Esophagus muscularis mucosa (tissue), 4 donors: ENCODE measurements around the gene ANKRD22. TPM values are rescaled to one million over a fixed set of nuclear protein-coding genes. Genes with fewer than 3 reads are reported as not detected.
"Not testable (repeated sequence)": the region's sequence is repeated elsewhere in the genome, so short reads cannot be mapped to it uniquely, and the experiment has no call there.

Source experiments
- DNase-seq: peaks from one replicate; pipeline ENCODE4 v3.0.0-alpha.2; 2017; ENCODE audit errors: extremely low spot score
- H3K27ac ChIP-seq, 4 donors: fragments of 200-600 bp; sonication (generic); replicated peaks in 1 of 4; 1 replicate in 3 of 4; 2 replicates in 1 of 4; pipeline ENCODE4 v1.5.1; 2016 to 2019; ENCODE audit warnings: mild to moderate bottlenecking in 1 of 4
- H3K27me3 ChIP-seq, 4 donors: fragments of 200-600 bp; sonication (generic); one replicate each; pipeline versions ENCODE4 v1.5.1 to v1.6.0; 2016 to 2019
- H3K36me3 ChIP-seq, 4 donors: fragments of 200-600 bp; sonication (generic); one replicate each; pipeline ENCODE4 v1.5.1; 2016 to 2019
- H3K4me1 ChIP-seq, 4 donors: fragments of 200-600 bp; sonication (generic); one replicate each; pipeline ENCODE4 v1.5.1; 2016 to 2019
- H3K4me3 ChIP-seq, 4 donors: fragments of 200-600 bp; sonication (generic); 1 replicate in 2 of 4; 2 replicates in 2 of 4; pipeline ENCODE4 v1.5.1; 2016 to 2019; ENCODE audit warnings: mild to moderate bottlenecking in 4 of 4, moderate library complexity in 1 of 4
- H3K9me3 ChIP-seq, 4 donors: fragments of 200-600 bp; sonication (generic); 1 replicate in 3 of 4; 2 replicates in 1 of 4; pipeline ENCODE4 v1.5.1; 2016 to 2019
- CTCF ChIP-seq, 3 experiments: fragments of 200-600 bp in 2 of 3; fragments of 450-650 bp in 1 of 3; sonication (generic) in 2 of 3; IDR thresholded peaks; one replicate each; pipeline ENCODE4 v1.5.1; 2017 to 2019; ENCODE audit warnings: antibody characterized with exemption in 3 of 3, mild to moderate bottlenecking in 2 of 3, moderate library complexity in 1 of 3
- EP300 ChIP-seq: sonication (generic); formaldehyde crosslinking; IDR thresholded peaks from one replicate; pipeline ENCODE4 v1.6.1; 2017; ENCODE audit warnings: antibody characterized with exemption
- POLR2A ChIP-seq: fragments of 450-650 bp; IDR thresholded peaks from one replicate; pipeline ENCODE4 v1.6.1; 2017; ENCODE audit warnings: antibody characterized with exemption, moderate library complexity, mild to moderate bottlenecking, low read depth
- POLR2AphosphoS5 ChIP-seq, 2 donors: sonication (generic); formaldehyde crosslinking; IDR thresholded peaks; one replicate each; pipeline ENCODE4 v1.6.1; 2017; ENCODE audit warnings: antibody characterized with exemption in 2 of 2
- WGBS: methylation state at CpG from one replicate; pipeline ENCODE4 v1.1.5; 2018; 5-methylcytosine and 5-hydroxymethylcytosine counted together
- intact Hi-C: fragments of 100-400 bp; cut with DNase I; formaldehyde crosslinking; loops from one replicate; pipeline ENCODE4 v1.15.1; 2023
- total RNA-seq, 4 donors: library from RNA; depleted of rRNA; stranded (reverse); fragments of >200 nt; gene quantifications; one replicate each; pipeline versions ENCODE4 v1.1.0 to v1.2.1, GENCODE V29; 2016

Gene ANKRD22
- total RNA-seq, 4 donors from 2014 or later: not detected

DNA sequence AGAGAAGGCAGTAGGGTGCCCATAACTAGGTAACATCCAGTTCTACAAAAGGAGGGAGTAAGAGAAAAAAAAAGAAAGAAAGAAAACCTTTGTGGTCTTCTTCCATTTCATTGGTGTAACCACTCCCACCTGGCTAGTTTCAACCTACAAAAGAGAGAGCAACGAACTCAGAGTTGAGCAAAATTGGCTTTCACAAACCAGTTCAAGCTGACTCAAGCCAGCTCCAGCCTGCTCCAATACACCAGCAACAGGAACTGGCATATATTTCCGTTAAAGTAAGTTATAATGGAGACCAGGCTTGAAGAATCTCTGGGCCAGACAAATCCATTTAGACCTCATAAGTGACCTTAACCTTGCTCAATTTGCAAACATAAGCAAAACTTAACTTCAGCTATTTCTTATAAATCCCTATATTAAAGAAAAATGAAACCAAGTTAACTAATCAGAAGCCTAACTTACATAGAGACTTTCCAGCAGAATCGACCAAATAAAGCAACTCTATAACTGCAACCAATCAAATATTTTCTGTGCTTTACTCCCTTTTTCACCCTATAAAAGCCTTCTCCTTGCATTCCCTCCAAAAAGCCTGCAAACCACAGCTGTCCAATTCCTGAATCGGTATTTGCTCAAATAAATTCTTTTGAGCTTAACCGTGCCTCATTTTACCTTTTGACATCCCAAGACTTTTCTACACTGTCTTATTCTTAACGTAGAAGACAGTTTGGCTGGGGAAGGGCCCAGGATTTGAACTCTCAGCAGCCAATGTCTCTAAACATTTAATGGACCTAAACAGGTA, 10.1 kb downstream of the ANKRD22 start:
- intact Hi-C loops: no loop called here
- no peaks in the 10 kb centered on the region for H3K9me3 ChIP-seq
- H3K4me3 ChIP-seq: no peak overlapping the region
- H3K27ac ChIP-seq: no peak overlapping the region
- TF ChIP-seq EP300: no peak
- TF ChIP-seq POLR2A: no peak
- no peak for TF ChIP-seq POLR2AphosphoS5 (IDR thresholded peaks at IDR 0.05)
- no peak for TF ChIP-seq CTCF (IDR thresholded peaks at IDR 0.05)
- H3K36me3 ChIP-seq: no peaks in the 10 kb centered on the region
- no peaks in the 10 kb centered on the region for H3K4me1 ChIP-seq
- DNase-seq: no peak
- 83% methylated on average over 6 of the region's 6 CpGs for WGBS
- H3K27me3 ChIP-seq: no peaks in the 10 kb centered on the region

DNA sequence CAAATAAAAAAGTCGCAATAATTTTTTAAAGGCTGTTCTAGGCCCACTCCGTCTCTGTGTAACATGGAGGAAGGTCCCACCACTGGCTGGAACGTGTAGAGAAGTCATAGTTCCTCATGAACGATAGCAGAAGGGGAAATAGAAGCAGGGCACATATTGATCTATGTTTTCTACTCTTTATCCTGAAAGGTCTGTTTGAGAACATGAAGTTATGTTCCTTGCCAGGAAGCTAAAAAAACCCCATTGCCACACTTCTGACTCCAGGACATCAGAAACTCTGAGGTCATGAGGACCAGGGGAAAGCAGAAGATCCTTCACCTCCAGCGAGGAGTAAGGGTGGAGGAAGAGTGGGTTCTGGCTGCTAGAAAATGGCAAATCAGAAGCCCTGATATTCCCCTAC, 10.8 kb downstream of the ANKRD22 start:
- Histone ChIP-seq H3K27ac (no peak overlapping the region), H3K4me3 (no peak overlapping the region), H3K9me3 (no peaks in the 10 kb centered on the region), H3K4me1 (peaks cover 0 to under 1% (median under 1%) of the 10 kb centered on the region in 4 donors), H3K36me3 (no peaks in the 10 kb centered on the region), H3K27me3 (no peaks in the 10 kb centered on the region)
- 86% methylated on average over 5 of the region's 5 CpGs for WGBS
- DNase-seq: no peak
- intact Hi-C loops: no loop called here
- TF ChIP-seq CTCF (IDR thresholded peaks at IDR 0.05): no peak
- no peak for TF ChIP-seq EP300
- no peak for TF ChIP-seq POLR2AphosphoS5 (IDR thresholded peaks at IDR 0.05)
- TF ChIP-seq POLR2A: no peak

- 91% methylated on average over 3 of the region's 3 CpGs for WGBS
- intact Hi-C loops: no loop called here
- Histone ChIP-seq H3K4me1 (peaks cover 0 to 8% (median 3%) of the 10 kb centered on the region in 4 donors), H3K36me3 (no peaks in the 10 kb centered on the region), H3K9me3 (no peaks in the 10 kb centered on the region), H3K27me3 (no peaks in the 10 kb centered on the region), H3K4me3 (no peak overlapping the region), H3K27ac (no peak overlapping the region)
- DNase-seq: no peak
- TF ChIP-seq EP300: no peak
- no peak for TF ChIP-seq POLR2A
- no peak for TF ChIP-seq CTCF (IDR thresholded peaks at IDR 0.05)
- no peak for TF ChIP-seq POLR2AphosphoS5 (IDR thresholded peaks at IDR 0.05)
Measured at GRCh38 chr10:88840104-88840503, 11.5 kb downstream of the ANKRD22 start.

GRCh38 chr10:88838766-88839350, 12.8 kb downstream of the ANKRD22 start:
- WGBS: 95% methylated on average over 5 of the region's 5 CpGs
- intact Hi-C loops: loop anchor here (5.0 kb wide), 2 partner anchors 38 to 383 kb away; no protein-coding TSS in a partner anchor
- Histone ChIP-seq H3K27ac (no peak overlapping the region), H3K4me1 (peaks cover 0 to 9% (median 3%) of the 10 kb centered on the region in 4 donors), H3K27me3 (no peaks in the 10 kb centered on the region), H3K9me3 (no peaks in the 10 kb centered on the region), H3K36me3 (no peaks in the 10 kb centered on the region), H3K4me3 (no peak overlapping the region)
- DNase-seq: no peak
- TF ChIP-seq POLR2AphosphoS5 (IDR thresholded peaks at IDR 0.05) (no peak), EP300 (no peak), POLR2A (no peak), CTCF (IDR thresholded peaks at IDR 0.05) (no peak)

GRCh38 chr10:88837632-88838031, 14.0 kb downstream of the ANKRD22 start:
- intact Hi-C loops: loop anchor here (2.0 to 5.0 kb wide), 3 partner anchors 40 to 385 kb away; no protein-coding TSS in a partner anchor
- not testable (repeated sequence) for H3K4me1 ChIP-seq, DNase-seq, H3K4me3 ChIP-seq, H3K27ac ChIP-seq, H3K27me3 ChIP-seq, H3K9me3 ChIP-seq, H3K36me3 ChIP-seq
